HG02973 (cell line): ENCODE data around the gene ARL16.

Experiments
- ATAC-seq: cut with Tn5 transposase; IDR thresholded peaks from one replicate; pipeline ENCODE4 v1.9.1; 2021; ENCODE audit warnings: moderate library complexity; ENCODE audit not compliant: unreplicated experiment

The ARL16 gene

GRCh38 chr17:81683584-81684441 lies at the start of gene ARL16, which contains the start of gene HGS:
TSS of gene ARL16 (minus strand) at chr17:81683797. CDS start at chr17:81683753, 44 bp downstream.
TSS of gene HGS (plus strand) at chr17:81684011. CDS start at chr17:81684067, 56 bp downstream.
- ATAC-seq, result peak; percentile 79

- no peak for ATAC-seq
Measured at GRCh38 chr17:81727324-81728031, 43.9 kb upstream of the ARL16 start.

DNA sequence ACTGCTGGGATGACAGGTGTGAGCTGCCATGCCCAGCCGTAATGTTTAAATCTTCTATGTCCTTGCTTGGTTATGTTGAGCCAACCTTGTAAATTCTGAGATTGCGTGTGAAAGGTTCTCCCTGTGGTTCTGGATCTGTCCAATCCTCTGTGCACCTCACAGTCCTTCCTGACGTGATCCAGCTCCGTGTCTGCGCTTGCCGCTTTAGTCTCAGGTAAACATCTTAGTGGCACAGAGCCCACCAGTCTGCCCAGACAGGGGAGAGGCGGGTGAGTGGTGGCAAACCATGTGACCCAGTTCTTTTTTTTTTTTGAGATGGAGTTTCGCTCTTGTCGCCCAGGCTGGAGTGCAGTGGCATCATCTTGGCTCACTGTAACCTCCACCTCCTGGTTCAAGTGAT lies 42.4 kb upstream of the ARL16 start:
- no peak for ATAC-seq

GRCh38 chr17:81725439-81725838 lies 41.8 kb upstream of the ARL16 start:
- no peak for ATAC-seq

- ATAC-seq, result no peak
Measured at GRCh38 chr17:81723651-81724209, 40.1 kb upstream of the ARL16 start.

GRCh38 chr17:81722184-81723120 lies 38.9 kb upstream of the ARL16 start:
- no peak for ATAC-seq

DNA sequence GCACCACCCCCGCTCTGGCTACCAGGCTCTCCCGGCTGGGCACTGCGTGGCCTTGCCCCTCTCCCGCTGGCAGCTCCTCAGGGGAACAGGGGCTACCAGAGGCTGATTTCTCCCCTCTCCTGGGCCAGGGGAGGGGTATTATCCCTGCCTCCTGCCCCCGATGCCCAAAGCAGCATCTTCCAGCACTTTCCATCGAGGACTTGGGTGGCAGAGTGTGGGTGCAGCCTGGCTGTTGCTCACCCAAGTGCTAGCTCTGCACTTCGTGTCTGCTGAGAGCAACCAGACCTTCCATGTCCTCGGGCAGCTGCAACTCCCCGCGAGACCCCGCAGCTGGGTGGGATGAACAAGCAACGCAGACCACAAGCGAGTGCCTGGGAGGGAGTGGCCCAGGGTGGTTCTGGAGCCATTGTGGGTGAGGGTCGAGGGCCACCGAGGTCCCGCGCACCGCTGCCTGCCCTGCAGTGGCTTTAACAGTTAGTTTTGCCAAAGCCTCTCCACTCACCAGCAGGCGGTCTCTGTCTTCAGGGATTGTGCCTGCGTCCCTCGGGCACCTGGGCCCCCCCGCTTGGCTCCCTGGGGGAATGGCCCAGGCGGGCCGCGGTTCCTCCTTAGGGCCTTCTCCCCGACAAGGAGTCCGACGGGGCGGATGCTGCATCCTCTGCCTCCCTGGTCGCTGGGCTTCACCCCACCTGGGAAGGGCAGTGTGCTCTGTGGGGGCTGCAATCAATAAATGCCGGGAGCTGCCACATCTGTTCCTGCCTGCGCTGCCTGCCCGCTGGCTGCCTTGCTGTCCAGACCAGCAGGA lies 36.9 kb upstream of the ARL16 start:
- ATAC-seq, result no peak

GRCh38 chr17:81719410-81720266 lies 36.0 kb upstream of the ARL16 start:
- ATAC-seq, result no peak

DNA sequence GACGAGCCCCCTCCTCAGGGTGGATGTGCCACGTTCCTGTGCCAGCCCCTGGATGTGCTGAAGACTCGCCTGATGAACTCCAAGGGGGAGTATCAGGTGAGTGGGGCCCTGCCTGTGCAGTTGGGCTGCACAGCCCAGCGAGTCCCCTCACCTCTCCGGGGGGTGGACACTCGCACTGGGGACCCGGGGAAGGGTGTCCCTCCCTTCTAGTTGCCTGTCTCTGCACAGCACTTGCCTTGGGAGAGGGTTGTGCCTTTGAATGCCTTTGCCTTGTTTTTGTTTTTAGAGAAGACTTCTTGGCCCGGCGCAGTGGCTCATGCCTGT lies 34.1 kb upstream of the ARL16 start:
- ATAC-seq, result no peak

GRCh38 chr17:81717049-81717765 lies 33.6 kb upstream of the ARL16 start:
- ATAC-seq, result no peak

- ATAC-seq, result no peak
Measured at GRCh38 chr17:81716674-81716996, 33.0 kb upstream of the ARL16 start.

DNA sequence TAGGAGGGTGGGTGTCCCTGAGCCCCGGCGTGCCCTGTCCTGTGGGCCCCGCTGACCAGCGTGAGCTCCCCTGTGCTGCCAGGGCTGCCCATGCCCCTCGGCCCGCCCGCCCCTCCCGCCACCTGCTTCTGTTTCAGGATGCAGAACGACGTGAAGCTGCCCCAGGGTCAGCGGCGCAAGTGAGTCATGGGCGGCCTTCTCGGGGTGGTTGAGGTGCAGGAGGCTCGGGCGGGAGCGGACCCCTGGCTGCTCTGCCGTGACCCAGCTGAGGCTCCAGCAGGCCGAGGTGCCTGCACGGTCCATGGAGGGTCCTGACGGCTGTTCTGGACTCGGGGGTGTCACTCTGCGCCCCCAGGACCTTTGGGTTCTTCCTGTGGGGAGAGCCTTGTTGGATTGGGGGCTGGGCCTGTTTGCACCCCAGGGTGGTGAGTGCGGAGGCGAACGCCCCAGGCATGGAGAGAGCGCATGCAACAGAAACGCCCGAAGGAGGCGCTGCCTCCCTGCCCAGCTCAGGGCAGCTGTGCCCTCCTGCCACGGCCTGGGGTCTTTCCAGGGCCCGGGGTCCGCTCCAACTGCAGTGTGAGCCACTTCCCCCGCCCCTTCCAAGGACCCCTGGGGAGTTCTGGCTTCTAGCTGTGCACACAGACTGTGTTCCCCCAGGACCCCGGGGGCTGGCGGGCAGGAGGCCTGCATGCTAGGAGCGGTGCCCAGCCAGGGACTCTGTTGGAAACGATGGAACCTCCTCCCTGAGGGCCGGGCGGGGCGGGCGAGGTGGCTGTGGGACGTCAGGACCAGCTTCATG lies 32.5 kb upstream of the ARL16 start:
- no peak for ATAC-seq

GRCh38 chr17:81715107-81715871 lies 31.7 kb upstream of the ARL16 start:
- ATAC-seq, result no peak

GRCh38 chr17:81714412-81715106 lies 31.0 kb upstream of the ARL16 start:
- no peak for ATAC-seq

GRCh38 chr17:81713556-81714411 lies 30.2 kb upstream of the ARL16 start:
- ATAC-seq, result no peak
